ENCODE data around the gene KMT5B. TPM values are rescaled to one million over a fixed set of nuclear protein-coding genes. Genes with fewer than 3 reads are reported as not detected.

KMT5B gene
- total and polyA plus RNA-seq, 2 of the 13 experiments (the other 11 are each of a cell fraction or from before 2014, with no cell fraction given), result 17.6 to 23.7 TPM

DNA sequence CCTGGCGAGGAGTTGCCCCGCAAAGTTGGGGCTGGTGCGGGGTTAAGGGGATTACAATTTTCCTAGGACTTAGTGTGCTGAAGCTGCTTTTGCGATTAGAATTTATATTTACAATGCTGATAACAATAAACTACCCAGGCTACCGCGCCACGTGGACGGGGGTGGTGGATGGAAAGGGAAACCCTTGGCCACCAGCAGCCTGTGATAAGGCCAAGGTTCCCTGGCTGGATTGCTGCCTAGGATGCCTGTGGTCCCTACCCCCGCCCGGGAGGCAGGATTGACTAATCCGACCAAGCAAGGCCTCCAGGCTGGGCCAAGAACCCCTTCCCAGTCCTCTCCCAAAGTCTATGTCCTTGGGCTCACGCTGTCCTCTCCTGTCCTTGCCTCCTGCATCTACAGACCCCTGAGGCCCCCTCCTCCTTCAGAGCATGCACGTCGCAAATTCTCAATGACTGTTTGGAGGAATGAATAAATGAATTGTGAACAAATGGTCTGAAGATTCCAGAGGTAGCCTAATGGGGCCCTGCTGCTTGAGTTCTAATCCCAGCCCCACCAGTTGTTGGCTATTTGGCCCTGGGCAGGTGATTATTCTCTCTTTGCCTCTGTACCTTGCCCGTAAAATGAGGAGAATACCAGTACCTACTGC lies 84.3 kb downstream of the KMT5B start (continued):
- TF ChIP-seq, protein P1, sequence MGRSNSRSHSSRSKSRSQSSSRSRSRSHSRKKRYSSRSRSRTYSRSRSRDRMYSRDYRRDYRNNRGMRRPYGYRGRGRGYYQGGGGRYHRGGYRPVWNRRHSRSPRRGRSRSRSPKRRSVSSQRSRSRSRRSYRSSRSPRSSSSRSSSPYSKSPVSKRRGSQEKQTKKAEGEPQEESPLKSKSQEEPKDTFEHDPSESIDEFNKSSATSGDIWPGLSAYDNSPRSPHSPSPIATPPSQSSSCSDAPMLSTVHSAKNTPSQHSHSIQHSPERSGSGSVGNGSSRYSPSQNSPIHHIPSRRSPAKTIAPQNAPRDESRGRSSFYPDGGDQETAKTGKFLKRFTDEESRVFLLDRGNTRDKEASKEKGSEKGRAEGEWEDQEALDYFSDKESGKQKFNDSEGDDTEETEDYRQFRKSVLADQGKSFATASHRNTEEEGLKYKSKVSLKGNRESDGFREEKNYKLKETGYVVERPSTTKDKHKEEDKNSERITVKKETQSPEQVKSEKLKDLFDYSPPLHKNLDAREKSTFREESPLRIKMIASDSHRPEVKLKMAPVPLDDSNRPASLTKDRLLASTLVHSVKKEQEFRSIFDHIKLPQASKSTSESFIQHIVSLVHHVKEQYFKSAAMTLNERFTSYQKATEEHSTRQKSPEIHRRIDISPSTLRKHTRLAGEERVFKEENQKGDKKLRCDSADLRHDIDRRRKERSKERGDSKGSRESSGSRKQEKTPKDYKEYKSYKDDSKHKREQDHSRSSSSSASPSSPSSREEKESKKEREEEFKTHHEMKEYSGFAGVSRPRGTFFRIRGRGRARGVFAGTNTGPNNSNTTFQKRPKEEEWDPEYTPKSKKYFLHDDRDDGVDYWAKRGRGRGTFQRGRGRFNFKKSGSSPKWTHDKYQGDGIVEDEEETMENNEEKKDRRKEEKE (IDR thresholded peaks at IDR 0.05), result no peak
- TF ChIP-seq HMGA1 (CRISPR knock-in tag; conservative IDR thresholded peaks at IDR 0.05) (no peak), EED (CRISPR knock-in tag; IDR thresholded peaks at IDR 0.05) (no peak), THAP11 (CRISPR knock-in tag; IDR thresholded peaks at IDR 0.05) (0 out of 2 replicates have a peak, but pooled peaks have one; percentile 4), JUND (CRISPR knock-in tag; IDR thresholded peaks at IDR 0.05) (no peak), ZNF337 (CRISPR knock-in tag; IDR thresholded peaks at IDR 0.05; ENCODE audit: borderline replicate concordance, low read depth) (no peak), ZFP36L1 (CRISPR knock-in tag; IDR thresholded peaks at IDR 0.05) (no peak; the same call in 1 of the 2 replicates), MLLT10 (CRISPR knock-in tag; IDR thresholded peaks at IDR 0.05) (no peak), PAWR (CRISPR knock-in tag; IDR thresholded peaks at IDR 0.05; ENCODE audit: borderline replicate concordance) (no peak), ZNF367 (CRISPR knock-in tag; IDR thresholded peaks at IDR 0.05; ENCODE audit: borderline replicate concordance) (no peak), REXO4 (CRISPR knock-in tag; IDR thresholded peaks at IDR 0.05; ENCODE audit: borderline replicate concordance) (no peak), RFXAP (CRISPR knock-in tag; IDR thresholded peaks at IDR 0.05; ENCODE audit: borderline replicate concordance) (peak; percentile 5; the same call in 1 of the 2 replicates), SKI (IDR thresholded peaks at IDR 0.05; ENCODE audit: partially characterized antibody) (no peak), ZNF12 (CRISPR knock-in tag; IDR thresholded peaks at IDR 0.05) (0 out of 2 replicates have a peak, but pooled peaks have one; percentile 32), ZNF136 (CRISPR knock-in tag; IDR thresholded peaks at IDR 0.05; ENCODE audit: low read depth) (no peak), TEAD2 (CRISPR knock-in tag; IDR thresholded peaks at IDR 0.05) (no peak), CHCHD3 (CRISPR knock-in tag; IDR thresholded peaks at IDR 0.05) (no peak), ISX (CRISPR knock-in tag; conservative IDR thresholded peaks at IDR 0.05) (no peak), ZZZ3 (CRISPR knock-in tag; IDR thresholded peaks at IDR 0.05; ENCODE audit: borderline replicate concordance) (no peak)
- TF ChIP-seq, protein P2, sequence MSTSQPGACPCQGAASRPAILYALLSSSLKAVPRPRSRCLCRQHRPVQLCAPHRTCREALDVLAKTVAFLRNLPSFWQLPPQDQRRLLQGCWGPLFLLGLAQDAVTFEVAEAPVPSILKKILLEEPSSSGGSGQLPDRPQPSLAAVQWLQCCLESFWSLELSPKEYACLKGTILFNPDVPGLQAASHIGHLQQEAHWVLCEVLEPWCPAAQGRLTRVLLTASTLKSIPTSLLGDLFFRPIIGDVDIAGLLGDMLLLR (CRISPR knock-in tag; IDR thresholded peaks at IDR 0.05), result no peak
- TF ChIP-seq, protein P3, sequence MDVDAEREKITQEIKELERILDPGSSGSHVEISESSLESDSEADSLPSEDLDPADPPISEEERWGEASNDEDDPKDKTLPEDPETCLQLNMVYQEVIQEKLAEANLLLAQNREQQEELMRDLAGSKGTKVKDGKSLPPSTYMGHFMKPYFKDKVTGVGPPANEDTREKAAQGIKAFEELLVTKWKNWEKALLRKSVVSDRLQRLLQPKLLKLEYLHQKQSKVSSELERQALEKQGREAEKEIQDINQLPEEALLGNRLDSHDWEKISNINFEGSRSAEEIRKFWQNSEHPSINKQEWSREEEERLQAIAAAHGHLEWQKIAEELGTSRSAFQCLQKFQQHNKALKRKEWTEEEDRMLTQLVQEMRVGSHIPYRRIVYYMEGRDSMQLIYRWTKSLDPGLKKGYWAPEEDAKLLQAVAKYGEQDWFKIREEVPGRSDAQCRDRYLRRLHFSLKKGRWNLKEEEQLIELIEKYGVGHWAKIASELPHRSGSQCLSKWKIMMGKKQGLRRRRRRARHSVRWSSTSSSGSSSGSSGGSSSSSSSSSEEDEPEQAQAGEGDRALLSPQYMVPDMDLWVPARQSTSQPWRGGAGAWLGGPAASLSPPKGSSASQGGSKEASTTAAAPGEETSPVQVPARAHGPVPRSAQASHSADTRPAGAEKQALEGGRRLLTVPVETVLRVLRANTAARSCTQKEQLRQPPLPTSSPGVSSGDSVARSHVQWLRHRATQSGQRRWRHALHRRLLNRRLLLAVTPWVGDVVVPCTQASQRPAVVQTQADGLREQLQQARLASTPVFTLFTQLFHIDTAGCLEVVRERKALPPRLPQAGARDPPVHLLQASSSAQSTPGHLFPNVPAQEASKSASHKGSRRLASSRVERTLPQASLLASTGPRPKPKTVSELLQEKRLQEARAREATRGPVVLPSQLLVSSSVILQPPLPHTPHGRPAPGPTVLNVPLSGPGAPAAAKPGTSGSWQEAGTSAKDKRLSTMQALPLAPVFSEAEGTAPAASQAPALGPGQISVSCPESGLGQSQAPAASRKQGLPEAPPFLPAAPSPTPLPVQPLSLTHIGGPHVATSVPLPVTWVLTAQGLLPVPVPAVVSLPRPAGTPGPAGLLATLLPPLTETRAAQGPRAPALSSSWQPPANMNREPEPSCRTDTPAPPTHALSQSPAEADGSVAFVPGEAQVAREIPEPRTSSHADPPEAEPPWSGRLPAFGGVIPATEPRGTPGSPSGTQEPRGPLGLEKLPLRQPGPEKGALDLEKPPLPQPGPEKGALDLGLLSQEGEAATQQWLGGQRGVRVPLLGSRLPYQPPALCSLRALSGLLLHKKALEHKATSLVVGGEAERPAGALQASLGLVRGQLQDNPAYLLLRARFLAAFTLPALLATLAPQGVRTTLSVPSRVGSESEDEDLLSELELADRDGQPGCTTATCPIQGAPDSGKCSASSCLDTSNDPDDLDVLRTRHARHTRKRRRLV (CRISPR knock-in tag; IDR thresholded peaks at IDR 0.05), result no peak

All from HepG2 (cell line).